Muscle layer of colon (tissue), 2 donors: ENCODE data around the gene TMEM154.

Source experiments
- H3K27ac ChIP-seq: one replicate; pipeline ENCODE4 v1.7.0; 2013; ENCODE audit warnings: low read depth, mild to moderate bottlenecking, low read length, moderate library complexity
- H3K27me3 ChIP-seq, 2 donors: one replicate each; pipeline ENCODE4 v1.7.0; 2013; ENCODE audit warnings: low read length in 2 of 2, mild to moderate bottlenecking in 2 of 2; ENCODE audit not compliant: insufficient read depth in 2 of 2, control insufficient read depth in 1 of 2
- H3K36me3 ChIP-seq: one replicate; pipeline ENCODE4 v1.7.0; 2013; ENCODE audit warnings: mild to moderate bottlenecking, low read length; ENCODE audit not compliant: insufficient read depth
- H3K4me1 ChIP-seq: one replicate; pipeline ENCODE4 v1.7.0; 2013; ENCODE audit warnings: mild to moderate bottlenecking, low read length; ENCODE audit not compliant: insufficient read depth
- H3K4me3 ChIP-seq, 2 donors: one replicate each; pipeline ENCODE4 v1.7.0; 2013; ENCODE audit warnings: low read length in 2 of 2, low read depth in 1 of 2, mild to moderate bottlenecking in 1 of 2, moderate library complexity in 1 of 2
- H3K9ac ChIP-seq: one replicate; pipeline ENCODE4 v1.7.0; 2013; ENCODE audit warnings: low read length
- H3K9me3 ChIP-seq: one replicate; pipeline ENCODE4 v1.7.0; 2013; ENCODE audit warnings: mild to moderate bottlenecking, low read length
- donor health status: abdominal sarcoma.
- donor health status: Adenocarcinoma of cecum.

TMEM154 gene, protein sequence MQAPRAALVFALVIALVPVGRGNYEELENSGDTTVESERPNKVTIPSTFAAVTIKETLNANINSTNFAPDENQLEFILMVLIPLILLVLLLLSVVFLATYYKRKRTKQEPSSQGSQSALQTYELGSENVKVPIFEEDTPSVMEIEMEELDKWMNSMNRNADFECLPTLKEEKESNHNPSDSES

DNA sequence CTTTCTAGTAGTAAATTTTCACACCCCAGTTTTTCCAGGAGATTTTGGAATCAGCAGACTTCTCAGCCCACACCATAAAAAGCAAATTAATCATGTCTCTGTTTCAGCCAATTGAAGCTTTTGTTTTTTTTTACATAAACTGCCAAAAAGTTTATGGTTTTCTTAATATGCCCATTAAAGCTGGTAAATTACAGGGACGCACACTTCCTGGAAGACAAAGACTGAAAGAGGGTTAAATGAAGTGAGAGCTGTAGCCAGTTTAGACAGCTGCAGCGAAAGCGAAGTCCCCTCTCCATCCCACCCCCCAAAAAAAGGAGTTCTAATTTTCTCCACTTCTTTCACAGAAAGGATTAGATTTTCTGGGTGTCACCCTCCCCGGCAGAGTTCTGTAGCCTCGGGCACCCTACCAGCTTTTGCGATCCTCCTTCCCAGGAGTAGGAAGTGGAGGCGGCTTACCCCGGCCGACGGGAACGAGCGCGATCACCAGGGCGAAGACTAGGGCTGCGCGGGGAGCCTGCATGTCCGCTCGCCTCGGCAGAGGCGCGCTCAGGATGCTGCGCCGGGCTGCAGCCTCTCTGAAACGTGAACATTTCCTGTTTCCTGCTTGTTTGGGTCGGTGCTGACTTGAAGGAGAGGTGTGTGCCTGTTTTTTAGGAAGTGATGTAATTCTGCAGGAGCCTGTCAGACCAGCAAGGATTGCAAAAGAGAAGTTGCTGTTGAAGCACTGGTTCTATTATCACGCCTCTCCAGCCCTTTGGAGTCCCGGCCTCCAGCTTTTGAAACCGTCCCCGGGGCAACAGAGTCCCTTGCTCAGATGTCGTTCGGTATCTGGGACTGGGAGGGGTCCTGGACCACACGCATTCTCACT, at the start of gene TMEM154:
Gene TMEM154 (minus strand): TSS at position 584 of the 868 bp plus-strand sequence. CDS start 64 bp downstream, at position 520.
- H3K36me3 ChIP-seq, result no peaks in the 10 kb centered on the region
- H3K9me3 ChIP-seq, result no peaks in the 10 kb centered on the region
- H3K9ac ChIP-seq, result peak within 1 kb of the TSS; percentile 4
- no peaks in the 10 kb centered on the region for H3K4me1 ChIP-seq
- no peaks in the 10 kb centered on the region for H3K27me3 ChIP-seq
- peak within 1 kb of the TSS; percentile 36 to 47 for H3K4me3 ChIP-seq
- no peak within 1 kb of the TSS for H3K27ac ChIP-seq

DNA sequence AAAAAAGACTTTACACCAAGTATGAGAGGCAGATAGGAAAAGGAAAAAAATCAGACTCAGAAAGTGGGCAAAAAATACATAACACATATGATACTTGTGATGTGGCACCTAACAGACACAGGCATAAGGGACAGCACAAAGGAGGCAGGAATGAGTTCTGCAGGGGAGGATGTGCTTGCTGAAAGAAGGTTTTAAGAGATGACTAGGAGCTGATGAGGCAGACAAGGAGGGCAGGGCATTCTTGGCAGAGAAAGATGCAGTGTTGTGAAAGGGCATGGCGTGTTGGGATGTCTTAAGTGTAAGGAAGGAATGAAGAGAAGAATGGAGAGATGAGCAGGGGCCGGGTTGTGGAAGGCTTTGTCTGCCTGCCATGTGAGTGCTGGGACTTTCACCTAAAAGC, 49.7 kb upstream of the TMEM154 start:
- Histone ChIP-seq H3K9ac (no peak overlapping the region), H3K4me1 (no peaks in the 10 kb centered on the region), H3K9me3 (no peaks in the 10 kb centered on the region), H3K36me3 (no peaks in the 10 kb centered on the region), H3K27ac (no peak overlapping the region), H3K27me3 (no peaks in the 10 kb centered on the region), H3K4me3 (no peak overlapping the region)

DNA sequence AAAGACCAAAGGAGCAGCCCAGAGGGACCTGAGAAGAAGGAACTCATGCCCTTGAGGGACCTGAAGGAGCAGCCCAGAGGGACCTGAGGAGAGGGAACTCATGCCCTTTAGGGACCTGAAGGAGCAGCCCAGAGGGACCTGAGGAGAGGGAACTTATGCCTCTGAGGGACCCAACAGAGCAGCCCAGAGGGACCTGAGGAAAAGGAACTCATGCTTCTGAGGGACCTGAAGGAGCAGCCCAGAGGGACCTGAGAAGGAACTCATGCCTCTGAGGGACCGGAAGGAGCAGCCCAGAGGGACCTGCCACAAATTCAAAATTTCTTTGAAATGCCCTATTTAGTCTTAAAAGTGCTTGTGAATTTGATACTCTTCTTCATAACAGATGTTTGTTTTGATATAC, 48.5 kb upstream of the TMEM154 start:
- H3K4me3 ChIP-seq, result no peak overlapping the region
- H3K9me3 ChIP-seq, result no peaks in the 10 kb centered on the region
- H3K27ac ChIP-seq, result no peak overlapping the region
- H3K4me1 ChIP-seq, result no peaks in the 10 kb centered on the region
- H3K9ac ChIP-seq, result no peak overlapping the region
- no peaks in the 10 kb centered on the region for H3K27me3 ChIP-seq
- no peaks in the 10 kb centered on the region for H3K36me3 ChIP-seq

DNA sequence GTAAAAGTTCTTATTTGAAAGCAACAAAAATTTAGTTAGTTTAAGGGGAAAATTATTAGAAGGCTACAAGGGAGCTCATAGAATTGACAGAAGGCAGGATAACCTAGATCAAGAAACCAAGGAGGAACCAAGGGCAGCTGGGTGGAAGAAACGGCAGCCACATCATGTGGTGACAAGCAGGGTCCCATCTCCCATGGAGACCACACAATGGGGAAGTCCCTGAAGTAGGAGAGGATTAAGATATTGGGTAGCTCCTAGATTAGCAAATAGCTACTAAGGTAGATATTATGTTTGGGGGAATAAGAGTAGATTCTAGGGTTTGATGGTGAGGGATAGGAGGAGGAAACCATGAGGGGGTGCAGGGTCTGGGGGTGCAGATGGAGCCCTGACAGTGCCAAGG, 48.0 kb upstream of the TMEM154 start:
- Histone ChIP-seq H3K27ac (no peak overlapping the region), H3K4me1 (no peaks in the 10 kb centered on the region), H3K4me3 (no peak overlapping the region), H3K36me3 (no peaks in the 10 kb centered on the region), H3K27me3 (no peaks in the 10 kb centered on the region), H3K9me3 (no peaks in the 10 kb centered on the region), H3K9ac (no peak overlapping the region)

DNA sequence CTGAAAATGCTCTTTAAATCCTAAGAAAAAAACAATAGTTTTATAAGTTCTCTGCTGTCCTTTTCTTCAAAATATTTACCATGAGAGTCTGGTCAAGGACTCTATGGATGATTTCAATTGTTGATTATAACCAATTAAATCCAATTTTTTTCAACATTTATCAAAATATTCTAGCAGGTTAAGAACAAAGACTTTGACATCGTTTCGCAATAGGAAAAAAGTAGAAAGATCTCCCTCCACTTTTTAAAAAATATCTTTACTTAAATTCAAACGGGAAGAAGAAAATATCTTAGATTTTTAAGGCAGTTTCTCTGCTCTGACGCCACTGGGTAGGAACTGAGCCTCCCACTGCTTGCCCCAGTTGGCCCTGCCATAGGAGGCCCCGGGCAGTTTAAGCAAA, 44.7 kb upstream of the TMEM154 start:
- H3K4me3 ChIP-seq, result no peak overlapping the region
- H3K36me3 ChIP-seq, result no peaks in the 10 kb centered on the region
- H3K9me3 ChIP-seq, result no peaks in the 10 kb centered on the region
- no peaks in the 10 kb centered on the region for H3K27me3 ChIP-seq
- no peaks in the 10 kb centered on the region for H3K4me1 ChIP-seq
- H3K27ac ChIP-seq, result no peak overlapping the region
- H3K9ac ChIP-seq, result no peak overlapping the region

DNA sequence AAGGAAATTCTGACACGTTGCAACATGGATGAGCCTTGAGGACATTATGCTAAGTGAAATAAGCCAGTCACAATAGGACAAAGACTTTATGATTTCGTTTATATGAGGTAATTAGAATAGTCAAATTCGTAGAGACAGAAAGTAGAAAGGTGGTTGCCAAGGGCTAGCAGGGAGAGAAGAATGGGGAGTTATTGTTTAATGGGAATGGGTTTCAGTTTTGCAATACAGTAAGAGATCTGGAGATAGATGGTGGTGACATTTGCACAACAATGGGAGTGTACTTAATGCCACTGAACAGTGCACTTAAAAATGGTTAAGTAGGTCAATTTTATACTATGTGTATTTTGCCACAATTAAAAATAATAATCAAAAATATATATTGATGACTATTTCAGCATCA, 43.4 kb upstream of the TMEM154 start:
- Histone ChIP-seq H3K27ac (no peak overlapping the region), H3K27me3 (no peaks in the 10 kb centered on the region), H3K9ac (no peak overlapping the region), H3K9me3 (no peaks in the 10 kb centered on the region), H3K36me3 (no peaks in the 10 kb centered on the region), H3K4me1 (no peaks in the 10 kb centered on the region), H3K4me3 (no peak overlapping the region)

DNA sequence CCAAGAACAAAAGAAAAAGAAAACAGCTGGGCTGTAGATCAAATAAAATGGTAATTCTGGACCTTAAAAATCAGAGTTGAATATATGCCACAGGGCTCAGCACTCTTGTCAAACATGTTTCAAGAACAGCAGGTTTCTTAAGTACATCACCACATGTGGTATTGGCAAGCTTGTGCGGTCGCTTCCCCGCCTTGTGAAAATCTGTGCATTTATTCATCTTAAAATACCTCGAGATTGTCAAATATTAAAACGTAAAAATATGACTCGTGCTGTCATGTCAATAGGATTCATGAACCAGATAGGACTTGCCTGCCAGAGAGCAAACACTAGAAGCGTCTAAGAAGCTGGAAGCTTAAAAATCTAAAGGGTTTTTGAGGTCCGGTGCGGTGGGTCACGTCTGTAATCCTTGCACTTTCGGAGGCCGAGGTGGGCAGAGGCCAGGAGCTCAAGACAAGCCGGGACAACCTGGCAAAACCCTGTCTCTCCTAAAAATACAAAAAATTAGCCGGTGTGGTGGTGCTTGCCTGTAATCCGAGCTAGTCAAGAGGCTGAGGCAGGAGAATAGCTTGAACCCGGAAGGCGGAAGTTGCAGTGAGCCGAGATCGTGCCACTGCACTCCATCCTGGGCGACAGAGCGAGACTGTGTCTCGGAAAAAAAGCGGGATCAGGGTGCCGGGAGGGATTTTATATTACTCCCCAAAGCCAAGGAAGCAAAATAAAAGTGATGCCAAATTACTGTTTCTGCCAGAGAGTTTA, 40.2 kb upstream of the TMEM154 start:
- no peaks in the 10 kb centered on the region for H3K4me1 ChIP-seq
- H3K27ac ChIP-seq, result no peak overlapping the region
- H3K9me3 ChIP-seq, result no peaks in the 10 kb centered on the region
- no peaks in the 10 kb centered on the region for H3K36me3 ChIP-seq
- H3K4me3 ChIP-seq, result no peak overlapping the region
- no peaks in the 10 kb centered on the region for H3K27me3 ChIP-seq
- no peak overlapping the region for H3K9ac ChIP-seq

DNA sequence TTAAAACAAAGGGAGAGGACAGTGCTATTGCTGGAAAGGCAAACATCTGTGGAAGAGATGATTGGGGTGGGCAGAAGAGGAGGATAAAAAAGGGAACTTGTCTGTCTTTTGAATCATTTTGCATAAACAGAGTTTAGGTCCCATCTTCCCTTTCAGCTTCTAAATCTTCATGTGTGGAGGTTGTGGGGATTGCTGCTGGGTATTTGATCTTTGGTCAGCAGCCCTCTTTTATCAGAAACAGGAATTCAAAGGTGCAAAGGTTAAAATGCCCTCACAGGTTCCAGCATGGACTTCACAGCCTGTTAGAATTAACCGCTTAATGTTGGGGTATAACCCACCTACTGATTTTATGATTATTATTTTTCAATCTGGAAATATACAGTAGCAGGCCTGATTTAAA, 39.5 kb upstream of the TMEM154 start:
- Histone ChIP-seq H3K9me3 (no peaks in the 10 kb centered on the region), H3K27me3 (no peaks in the 10 kb centered on the region)

DNA sequence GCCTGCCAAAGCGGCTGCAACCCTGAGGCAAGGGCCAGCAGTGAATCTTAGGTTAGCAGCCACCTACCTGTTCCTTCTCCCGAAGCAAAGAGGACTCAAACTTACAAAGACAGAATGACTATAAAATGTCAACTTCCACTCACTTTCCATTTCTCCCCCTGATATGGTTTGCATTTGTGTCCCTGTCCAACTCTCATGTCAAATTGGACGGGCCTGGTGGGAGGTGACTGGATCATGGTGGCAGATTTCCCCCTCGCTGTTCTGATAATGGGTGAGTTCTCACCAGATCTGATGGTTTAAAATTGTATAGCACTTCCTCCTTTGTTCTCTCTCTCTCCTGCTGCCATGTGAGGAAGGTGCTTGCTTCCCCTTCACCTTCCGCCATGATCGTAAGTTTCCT, 35.3 kb upstream of the TMEM154 start:
- Histone ChIP-seq H3K27ac (no peak overlapping the region), H3K36me3 (no peaks in the 10 kb centered on the region)

More for the DNA sequence above, 39.5 kb upstream of the TMEM154 start:
- Histone ChIP-seq H3K36me3 (no peaks in the 10 kb centered on the region), H3K4me1 (no peaks in the 10 kb centered on the region), H3K9ac (no peak overlapping the region), H3K4me3 (no peak overlapping the region), H3K27ac (no peak overlapping the region)

DNA sequence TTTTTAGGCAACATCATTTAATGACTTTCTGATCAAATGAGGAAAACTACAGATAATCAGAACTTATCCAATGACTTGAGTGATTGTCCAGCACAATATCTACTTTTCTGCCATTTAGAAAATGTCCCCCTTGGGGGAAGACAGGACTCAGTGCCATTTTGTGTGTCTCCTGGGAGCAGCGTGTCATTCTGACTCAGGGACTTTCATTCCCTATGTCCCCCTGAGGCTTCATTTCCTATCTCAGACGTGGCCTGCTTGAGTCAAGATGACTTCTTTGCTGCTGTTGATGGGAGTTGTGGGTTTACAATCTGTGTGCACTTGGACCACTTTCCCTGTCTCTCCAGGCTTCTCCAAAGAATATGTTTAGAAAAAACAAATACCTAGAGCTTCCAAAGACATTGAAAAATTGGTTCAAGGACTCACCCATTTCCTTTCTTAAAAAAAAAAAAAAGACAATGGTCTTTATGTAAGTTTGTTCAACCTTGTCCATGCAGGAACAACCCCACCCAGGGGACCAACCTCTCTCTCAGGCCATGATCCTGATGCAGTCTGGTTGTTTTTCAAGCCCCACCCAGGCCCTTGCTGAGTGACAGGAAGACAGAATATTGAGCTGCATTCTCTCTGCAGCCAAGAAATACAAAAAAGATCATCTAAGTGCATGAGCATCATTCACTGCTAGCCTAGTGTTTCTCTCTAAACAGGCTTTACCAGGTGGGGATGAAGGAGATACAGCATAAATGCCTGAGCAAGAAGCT, 34.3 kb upstream of the TMEM154 start:
- H3K4me1 ChIP-seq, result no peaks in the 10 kb centered on the region
- H3K9ac ChIP-seq, result no peak overlapping the region
- no peaks in the 10 kb centered on the region for H3K9me3 ChIP-seq
- no peak overlapping the region for H3K4me3 ChIP-seq
- H3K27ac ChIP-seq, result no peak overlapping the region
- H3K36me3 ChIP-seq, result no peaks in the 10 kb centered on the region
- no peaks in the 10 kb centered on the region for H3K27me3 ChIP-seq

More for the DNA sequence above, 35.3 kb upstream of the TMEM154 start:
- Histone ChIP-seq H3K9me3 (no peaks in the 10 kb centered on the region), H3K9ac (no peak overlapping the region), H3K27me3 (no peaks in the 10 kb centered on the region), H3K4me3 (no peak overlapping the region), H3K4me1 (no peaks in the 10 kb centered on the region)
